ENCODE measurements around the gene TMEM200A. TPM values are rescaled to one million over a fixed set of nuclear protein-coding genes. Genes with fewer than 3 reads are reported as not detected.

TMEM200A gene
- total RNA-seq, 1 donor, result 43.1 TPM

- Histone ChIP-seq H4K20me1 (ENCODE audit: insufficient read depth, low read length) (peaks cover 24% of the 10 kb centered on the region), H3K4me2 (ENCODE audit: insufficient read depth, low read length) (peak overlapping the region; percentile 83), H3K27me3 (ENCODE audit: insufficient read depth, low read length) (no peaks in the 10 kb centered on the region), H3K9me3 (ENCODE audit: low read depth, low read length) (no peaks in the 10 kb centered on the region), H3K27ac (ENCODE audit: low read depth, low read length) (no peak overlapping the region), H3K4me1 (ENCODE audit: insufficient read depth, low read length) (peaks cover 36% of the 10 kb centered on the region), H2AFZ (ENCODE audit: low read length) (no peak overlapping the region), H3K4me3 (ENCODE audit: insufficient read depth, low read length) (no peak overlapping the region), H3K79me2 (ENCODE audit: insufficient read depth, low read length) (peaks cover 88% of the 10 kb centered on the region), H3K36me3 (ENCODE audit: insufficient read depth, low read length) (no peaks in the 10 kb centered on the region)
- TF ChIP-seq CTCF (IDR thresholded peaks at IDR 0.05; ENCODE audit: extremely low read depth, low read depth, low read length), result no peak
- no peak for DNase-seq (ENCODE audit: insufficient read length, low spot score, missing footprints)
Observed at GRCh38 chr6:130369831-130370230, 4.0 kb downstream of the TMEM200A start.

GRCh38 chr6:130371921-130372420, 6.2 kb downstream of the TMEM200A start:
- H3K4me2 ChIP-seq (ENCODE audit: insufficient read depth, low read length), result peak overlapping the region; percentile 20

GRCh38 chr6:130372786-130373185, 7.0 kb downstream of the TMEM200A start:
- no peak overlapping the region for H3K27ac ChIP-seq (ENCODE audit: low read depth, low read length)
- no peak overlapping the region for H2AFZ ChIP-seq (ENCODE audit: low read length)
- H3K36me3 ChIP-seq (ENCODE audit: insufficient read depth, low read length), result peaks cover 8% of the 10 kb centered on the region
- no peak overlapping the region for H3K4me3 ChIP-seq (ENCODE audit: insufficient read depth, low read length)
- H4K20me1 ChIP-seq (ENCODE audit: insufficient read depth, low read length), result peaks cover 27% of the 10 kb centered on the region
- H3K4me1 ChIP-seq (ENCODE audit: insufficient read depth, low read length), result peaks cover 30% of the 10 kb centered on the region
- DNase-seq (ENCODE audit: insufficient read length, low spot score, missing footprints), result no peak
- H3K27me3 ChIP-seq (ENCODE audit: insufficient read depth, low read length), result no peaks in the 10 kb centered on the region
- H3K4me2 ChIP-seq (ENCODE audit: insufficient read depth, low read length), result no peak overlapping the region
- H3K79me2 ChIP-seq (ENCODE audit: insufficient read depth, low read length), result peaks cover 93% of the 10 kb centered on the region
- no peaks in the 10 kb centered on the region for H3K9me3 ChIP-seq (ENCODE audit: low read depth, low read length)
- no peak for TF ChIP-seq CTCF (IDR thresholded peaks at IDR 0.05; ENCODE audit: extremely low read depth, low read depth, low read length)

More at GRCh38 chr6:130371921-130372420, 6.2 kb downstream of the TMEM200A start:
- Histone ChIP-seq H4K20me1 (ENCODE audit: insufficient read depth, low read length) (peaks cover 27% of the 10 kb centered on the region), H3K79me2 (ENCODE audit: insufficient read depth, low read length) (peaks cover 94% of the 10 kb centered on the region), H3K27ac (ENCODE audit: low read depth, low read length) (no peak overlapping the region), H3K36me3 (ENCODE audit: insufficient read depth, low read length) (peaks cover 5% of the 10 kb centered on the region), H3K27me3 (ENCODE audit: insufficient read depth, low read length) (no peaks in the 10 kb centered on the region), H3K4me1 (ENCODE audit: insufficient read depth, low read length) (peaks cover 33% of the 10 kb centered on the region), H2AFZ (ENCODE audit: low read length) (no peak overlapping the region), H3K4me3 (ENCODE audit: insufficient read depth, low read length) (no peak overlapping the region), H3K9me3 (ENCODE audit: low read depth, low read length) (no peaks in the 10 kb centered on the region)
- no peak for DNase-seq (ENCODE audit: insufficient read length, low spot score, missing footprints)
- TF ChIP-seq CTCF (IDR thresholded peaks at IDR 0.05; ENCODE audit: extremely low read depth, low read depth, low read length), result no peak

GRCh38 chr6:130373992-130374391, 8.2 kb downstream of the TMEM200A start:
- no peak for DNase-seq (ENCODE audit: insufficient read length, low spot score, missing footprints)
- Histone ChIP-seq H3K4me3 (ENCODE audit: insufficient read depth, low read length) (no peak overlapping the region), H3K36me3 (ENCODE audit: insufficient read depth, low read length) (peaks cover 11% of the 10 kb centered on the region), H3K4me2 (ENCODE audit: insufficient read depth, low read length) (no peak overlapping the region), H3K27me3 (ENCODE audit: insufficient read depth, low read length) (no peaks in the 10 kb centered on the region), H4K20me1 (ENCODE audit: insufficient read depth, low read length) (peaks cover 16% of the 10 kb centered on the region), H3K4me1 (ENCODE audit: insufficient read depth, low read length) (peaks cover 17% of the 10 kb centered on the region), H3K79me2 (ENCODE audit: insufficient read depth, low read length) (peaks cover 92% of the 10 kb centered on the region), H2AFZ (ENCODE audit: low read length) (no peak overlapping the region), H3K9me3 (ENCODE audit: low read depth, low read length) (no peaks in the 10 kb centered on the region), H3K27ac (ENCODE audit: low read depth, low read length) (no peak overlapping the region)
- no peak for TF ChIP-seq CTCF (IDR thresholded peaks at IDR 0.05; ENCODE audit: extremely low read depth, low read depth, low read length)

Measured in osteoblast (primary cell).